ENCODE results near the gene SUMO4. TPM values are rescaled to one million over a fixed set of nuclear protein-coding genes. Genes with fewer than 3 reads are reported as not detected.
A peak's percentile ranks its signal among the peaks of the same experiment; 100 is the strongest.

Gene SUMO4
- total RNA-seq, 2 experiments from 2014 or later: 7.9 to 10.2 TPM

GRCh38 chr6:149423964-149424440, 23.9 kb downstream of the SUMO4 start:
- CTCF ChIA-PET: interaction anchor here (0.6 to 1.4 kb wide), 6 partner anchors 8 to 899 kb away, joined by 3 to 6 read pairs (median 3); no protein-coding TSS in a partner anchor
- POLR2A ChIA-PET: no interaction called here
- no peaks in the 10 kb centered on the region for H3K36me3 Mint-ChIP-seq (ENCODE audit: low read depth)
- DNase-seq: no peak
- peaks cover 5% of the 10 kb centered on the region for H3K4me1 Mint-ChIP-seq
- H3K27ac Mint-ChIP-seq: no peak overlapping the region
- no peaks in the 10 kb centered on the region for H3K27me3 Mint-ChIP-seq
- no peaks in the 10 kb centered on the region for H3K9me3 Mint-ChIP-seq
- no peak overlapping the region for H3K4me3 Mint-ChIP-seq

- CTCF ChIA-PET: interaction anchor here (1.4 to 1.8 kb wide), 2 partner anchors 8 to 13 kb away, joined by 4 read pairs; no protein-coding TSS in a partner anchor
- peak; percentile 4 for DNase-seq
- H3K4me1 Mint-ChIP-seq: peaks cover 8% of the 10 kb centered on the region
- POLR2A ChIA-PET: no interaction called here
- H3K27ac Mint-ChIP-seq: no peak overlapping the region
- no peaks in the 10 kb centered on the region for H3K9me3 Mint-ChIP-seq
- no peaks in the 10 kb centered on the region for H3K36me3 Mint-ChIP-seq (ENCODE audit: low read depth)
- H3K27me3 Mint-ChIP-seq: no peaks in the 10 kb centered on the region
- no peak overlapping the region for H3K4me3 Mint-ChIP-seq
Measured at GRCh38 chr6:149425224-149425623, 25.2 kb downstream of the SUMO4 start.

- Mint-ChIP-seq H3K9me3 (no peaks in the 10 kb centered on the region), H3K4me1 (peaks cover 5% of the 10 kb centered on the region), H3K36me3 (ENCODE audit: low read depth) (no peaks in the 10 kb centered on the region), H3K4me3 (no peak overlapping the region), H3K27ac (no peak overlapping the region), H3K27me3 (no peaks in the 10 kb centered on the region)
- ChIA-PET POLR2A (no interaction called here), CTCF (interaction anchor here (0.9 to 2.1 kb wide), 5 partner anchors 8 to 394 kb away, joined by 3 to 8 read pairs (median 4); no protein-coding TSS in a partner anchor)
- DNase-seq: peak; percentile 3
Measured at GRCh38 chr6:149425754-149426153, 25.7 kb downstream of the SUMO4 start.

GRCh38 chr6:149428606-149429005, 28.5 kb downstream of the SUMO4 start:
- ChIA-PET POLR2A (no interaction called here), CTCF (interaction anchor here (1.1 to 1.9 kb wide), 5 partner anchors 10 to 400 kb away, joined by 3 to 5 read pairs (median 4); no protein-coding TSS in a partner anchor)
- Mint-ChIP-seq H3K4me3 (no peak overlapping the region), H3K36me3 (ENCODE audit: low read depth) (no peaks in the 10 kb centered on the region), H3K27ac (peak overlapping the region; percentile 14), H3K4me1 (peaks cover 10% of the 10 kb centered on the region), H3K9me3 (no peaks in the 10 kb centered on the region), H3K27me3 (no peaks in the 10 kb centered on the region)
- DNase-seq: no peak

- H3K9me3 Mint-ChIP-seq: no peaks in the 10 kb centered on the region
- ChIA-PET CTCF (interaction anchor here (0.7 to 1.9 kb wide), 6 partner anchors 9 to 401 kb away, joined by 3 to 5 read pairs (median 4); no protein-coding TSS in a partner anchor), POLR2A (no interaction called here)
- no peaks in the 10 kb centered on the region for H3K27me3 Mint-ChIP-seq
- no peaks in the 10 kb centered on the region for H3K36me3 Mint-ChIP-seq (ENCODE audit: low read depth)
- H3K4me3 Mint-ChIP-seq: no peak overlapping the region
- H3K27ac Mint-ChIP-seq: no peak overlapping the region
- peaks cover 10% of the 10 kb centered on the region for H3K4me1 Mint-ChIP-seq
- no peak for DNase-seq
Measured at GRCh38 chr6:149429427-149430360, 29.6 kb downstream of the SUMO4 start.

GRCh38 chr6:149431905-149432775, 32.1 kb downstream of the SUMO4 start:
- Mint-ChIP-seq H3K27ac (peak overlapping the region; percentile 78), H3K9me3 (no peaks in the 10 kb centered on the region), H3K36me3 (ENCODE audit: low read depth) (no peaks in the 10 kb centered on the region), H3K4me1 (peaks cover 14% of the 10 kb centered on the region), H3K27me3 (no peaks in the 10 kb centered on the region), H3K4me3 (no peak overlapping the region)
- peak; percentile 92 for DNase-seq
- CTCF ChIA-PET: interaction anchor here (0.6 to 2.7 kb wide), 48 partner anchors 8 to 435 kb away, joined by 3 to 29 read pairs (median 6); partner anchors contain the start of gene ZC3H12D
- POLR2A ChIA-PET: interaction anchor here (0.7 kb wide), 1 partner anchor 348 kb away, joined by 5 read pairs; no protein-coding TSS in a partner anchor

GRCh38 chr6:149433405-149433804, 33.3 kb downstream of the SUMO4 start:
- H3K4me1 Mint-ChIP-seq: peaks cover 25% of the 10 kb centered on the region
- no peak overlapping the region for H3K27ac Mint-ChIP-seq
- no peaks in the 10 kb centered on the region for H3K36me3 Mint-ChIP-seq (ENCODE audit: low read depth)
- H3K27me3 Mint-ChIP-seq: no peaks in the 10 kb centered on the region
- no peaks in the 10 kb centered on the region for H3K9me3 Mint-ChIP-seq
- H3K4me3 Mint-ChIP-seq: no peak overlapping the region
- POLR2A ChIA-PET: no interaction called here
- no peak for DNase-seq
- CTCF ChIA-PET: interaction anchor here (0.8 to 2.7 kb wide), 15 partner anchors 8 to 407 kb away, joined by 3 to 29 read pairs (median 4); partner anchors contain the start of gene ZC3H12D

- Mint-ChIP-seq H3K27ac (no peak overlapping the region), H3K27me3 (no peaks in the 10 kb centered on the region), H3K36me3 (ENCODE audit: low read depth) (no peaks in the 10 kb centered on the region), H3K9me3 (no peaks in the 10 kb centered on the region), H3K4me1 (peaks cover 25% of the 10 kb centered on the region), H3K4me3 (no peak overlapping the region)
- POLR2A ChIA-PET: no interaction called here
- no peak for DNase-seq
- CTCF ChIA-PET: interaction anchor here (0.8 to 2.7 kb wide), 13 partner anchors 7 to 407 kb away, joined by 3 to 29 read pairs (median 3); partner anchors contain the start of gene ZC3H12D
Measured at GRCh38 chr6:149433881-149434280, 33.8 kb downstream of the SUMO4 start.

GRCh38 chr6:149435919-149436586, 36.0 kb downstream of the SUMO4 start:
- no peaks in the 10 kb centered on the region for H3K9me3 Mint-ChIP-seq
- no peaks in the 10 kb centered on the region for H3K36me3 Mint-ChIP-seq (ENCODE audit: low read depth)
- CTCF ChIA-PET: interaction anchor here (1.0 to 1.4 kb wide), 2 partner anchors 10 to 17 kb away, joined by 3 read pairs; no protein-coding TSS in a partner anchor
- no peaks in the 10 kb centered on the region for H3K27me3 Mint-ChIP-seq
- peaks cover 27% of the 10 kb centered on the region for H3K4me1 Mint-ChIP-seq
- no peak for DNase-seq
- H3K4me3 Mint-ChIP-seq: no peak overlapping the region
- H3K27ac Mint-ChIP-seq: no peak overlapping the region
- POLR2A ChIA-PET: no interaction called here

GRCh38 chr6:149436647-149437046, 36.6 kb downstream of the SUMO4 start:
- DNase-seq: no peak
- no peaks in the 10 kb centered on the region for H3K9me3 Mint-ChIP-seq
- ChIA-PET POLR2A (no interaction called here), CTCF (no interaction called here)
- H3K4me1 Mint-ChIP-seq: peaks cover 27% of the 10 kb centered on the region
- no peak overlapping the region for H3K27ac Mint-ChIP-seq
- no peaks in the 10 kb centered on the region for H3K27me3 Mint-ChIP-seq
- no peaks in the 10 kb centered on the region for H3K36me3 Mint-ChIP-seq (ENCODE audit: low read depth)
- H3K4me3 Mint-ChIP-seq: no peak overlapping the region

- no peak overlapping the region for H3K27ac Mint-ChIP-seq
- CTCF ChIA-PET: no interaction called here
- DNase-seq: no peak
- H3K9me3 Mint-ChIP-seq: no peaks in the 10 kb centered on the region
- no peaks in the 10 kb centered on the region for H3K36me3 Mint-ChIP-seq (ENCODE audit: low read depth)
- H3K27me3 Mint-ChIP-seq: no peaks in the 10 kb centered on the region
- POLR2A ChIA-PET: no interaction called here
- no peak overlapping the region for H3K4me3 Mint-ChIP-seq
- peaks cover 22% of the 10 kb centered on the region for H3K4me1 Mint-ChIP-seq
Measured at GRCh38 chr6:149437212-149437611, 37.1 kb downstream of the SUMO4 start.

- H3K27ac Mint-ChIP-seq: no peak overlapping the region
- CTCF ChIA-PET: interaction anchor here (0.6 kb wide), 1 partner anchor 334 kb away, joined by 3 read pairs; no protein-coding TSS in a partner anchor
- no peaks in the 10 kb centered on the region for H3K9me3 Mint-ChIP-seq
- H3K4me3 Mint-ChIP-seq: no peak overlapping the region
- DNase-seq: no peak
- H3K36me3 Mint-ChIP-seq (ENCODE audit: low read depth): no peaks in the 10 kb centered on the region
- H3K4me1 Mint-ChIP-seq: peaks cover 21% of the 10 kb centered on the region
- POLR2A ChIA-PET: no interaction called here
- H3K27me3 Mint-ChIP-seq: no peaks in the 10 kb centered on the region
Measured at GRCh38 chr6:149438855-149439254, 38.8 kb downstream of the SUMO4 start.

Measured in activated CD4-positive, alpha-beta T cell treated with anti-CD3 and anti-CD28 coated beads, Interleukin-2, amount 10 ng/mL, durations not matched to agents 7 days and 5 days (primary cell).